Right lobe of liver (tissue), 6 donors: Measurements from ENCODE around the gene LIN28B. TPM values are rescaled to one million over a fixed set of nuclear protein-coding genes. Genes with fewer than 3 reads are reported as not detected.

Source experiments
- ATAC-seq, 4 donors: fragments of 200-7000 bp; cut with Tn5 transposase; one replicate each; pipeline ENCODE4 v1.9.1; 2020; ENCODE audit warnings: mild to moderate bottlenecking in 4 of 4, moderate library complexity in 4 of 4
- DNase-seq, 3 donors: peaks; one replicate each; pipeline ENCODE4 v3.0.0-alpha.2; 2020
- H3K27ac ChIP-seq, 3 donors: fragments of 200-600 bp; one replicate each; pipeline ENCODE4 v1.8.0; 2022
- H3K27me3 ChIP-seq, 2 donors: fragments of 200-600 bp; one replicate each; pipeline ENCODE4 v1.8.0; 2022
- H3K36me3 ChIP-seq, 4 donors: fragments of 200-600 bp; sonication (generic) in 1 of 4; one replicate each; pipeline versions ENCODE4 v1.5.1 to v1.8.0; 2017 to 2022; ENCODE audit warnings: control low read depth in 1 of 4
- H3K4me1 ChIP-seq, 4 donors: fragments of 200-600 bp; sonication (generic) in 1 of 4; one replicate each; pipeline versions ENCODE4 v1.5.1 to v1.8.0; 2017 to 2022; ENCODE audit warnings: control low read depth in 1 of 4
- H3K4me3 ChIP-seq, 3 donors: fragments of 200-600 bp; one replicate each; pipeline ENCODE4 v1.8.0; 2022
- H3K9me3 ChIP-seq, 4 donors: fragments of 200-600 bp; sonication (generic) in 1 of 4; one replicate each; pipeline versions ENCODE4 v1.5.1 to v1.8.0; 2017 to 2022; ENCODE audit warnings: control low read depth in 1 of 4
- POLR2A ChIP-seq: fragments of 450-650 bp; IDR thresholded peaks from one replicate; pipeline ENCODE4 v1.6.1; 2017; ENCODE audit warnings: antibody characterized with exemption, mild to moderate bottlenecking
- WGBS: methylation state at CpG from one replicate; pipeline ENCODE4 v1.1.6; 2018; ENCODE audit warnings: low coverage, low lambda C conversion rate; ENCODE audit not compliant: insufficient coverage; ENCODE audit errors: missing lambda C conversion rate; 5-methylcytosine and 5-hydroxymethylcytosine counted together
- intact Hi-C, 2 donors: fragments of 100-400 bp; cut with DNase I; formaldehyde crosslinking; loops; one replicate each; pipeline versions ENCODE4 v1.11.2 to v1.14.1; 2022
- total RNA-seq, 6 experiments: library from RNA; depleted of rRNA in 2 of 6; stranded (reverse); fragments of >200 nt in 2 of 6; fragmentation: NEBNext Ultra II Directional in 3 of 6; extraction: Animal tissue kit (Norgen Biotek cat#: 25700) in 3 of 6; gene quantifications; one replicate each; pipeline versions ENCODE4 v1.1.0 to v1.2.4, GENCODE V29; 2016 to 2023
- TF ChIP-seq, protein P1 (sequence below), 4 donors: fragments of 200-600 bp in 3 of 4; fragments of 450-650 bp in 1 of 4; IDR thresholded peaks; one replicate each; pipeline versions ENCODE4 v1.5.1 to v1.8.0; 2016 to 2022; ENCODE audit warnings: antibody characterized with exemption in 4 of 4, mild to moderate bottlenecking in 2 of 4
- donor health status: DM: no; HTN: yes; CAD: no.
- donor health status: DM: no; HTN: no; CAD: no.
- donor health status: DM: no; HTN: no; CAD: no.
- donor health status: DM: no; HTN: yes; CAD: no.
- donor health status: DM: no; HTN: yes; CAD: no.

The LIN28B gene
- total RNA-seq, 6 experiments from 2014 or later: not detected

DNA sequence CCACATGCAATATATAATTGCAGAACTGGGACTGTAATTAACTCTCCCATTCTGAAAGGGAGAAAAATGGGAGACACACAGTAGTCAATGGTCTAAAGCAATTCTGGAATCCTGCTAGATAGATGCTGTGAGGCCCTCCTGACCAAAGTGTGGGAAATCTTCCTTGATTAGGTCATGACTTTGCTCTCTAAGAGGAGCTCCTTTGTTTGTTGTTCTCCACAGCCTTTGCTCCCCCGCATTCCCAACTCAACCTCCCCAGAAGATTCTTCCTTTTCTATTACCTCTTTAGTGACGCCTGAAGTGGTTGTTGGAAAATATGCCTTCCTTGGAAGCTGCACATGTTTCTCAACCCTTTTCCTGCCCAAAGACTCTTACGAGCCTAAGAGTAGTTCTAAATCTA is 28.8 kb upstream of the LIN28B start:
- WGBS: 60% methylated on average over 3 of the region's 3 CpGs
- no peak for ATAC-seq
- Histone ChIP-seq H3K27ac (no peak overlapping the region), H3K27me3 (no peaks in the 10 kb centered on the region), H3K4me3 (no peak overlapping the region), H3K4me1 (no peaks in the 10 kb centered on the region), H3K9me3 (no peaks in the 10 kb centered on the region), H3K36me3 (no peaks in the 10 kb centered on the region)
- no peak for TF ChIP-seq POLR2A
- TF ChIP-seq, protein P1, sequence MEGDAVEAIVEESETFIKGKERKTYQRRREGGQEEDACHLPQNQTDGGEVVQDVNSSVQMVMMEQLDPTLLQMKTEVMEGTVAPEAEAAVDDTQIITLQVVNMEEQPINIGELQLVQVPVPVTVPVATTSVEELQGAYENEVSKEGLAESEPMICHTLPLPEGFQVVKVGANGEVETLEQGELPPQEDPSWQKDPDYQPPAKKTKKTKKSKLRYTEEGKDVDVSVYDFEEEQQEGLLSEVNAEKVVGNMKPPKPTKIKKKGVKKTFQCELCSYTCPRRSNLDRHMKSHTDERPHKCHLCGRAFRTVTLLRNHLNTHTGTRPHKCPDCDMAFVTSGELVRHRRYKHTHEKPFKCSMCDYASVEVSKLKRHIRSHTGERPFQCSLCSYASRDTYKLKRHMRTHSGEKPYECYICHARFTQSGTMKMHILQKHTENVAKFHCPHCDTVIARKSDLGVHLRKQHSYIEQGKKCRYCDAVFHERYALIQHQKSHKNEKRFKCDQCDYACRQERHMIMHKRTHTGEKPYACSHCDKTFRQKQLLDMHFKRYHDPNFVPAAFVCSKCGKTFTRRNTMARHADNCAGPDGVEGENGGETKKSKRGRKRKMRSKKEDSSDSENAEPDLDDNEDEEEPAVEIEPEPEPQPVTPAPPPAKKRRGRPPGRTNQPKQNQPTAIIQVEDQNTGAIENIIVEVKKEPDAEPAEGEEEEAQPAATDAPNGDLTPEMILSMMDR (IDR thresholded peaks at IDR 0.05): no peak
- intact Hi-C loops: no loop called here
- DNase-seq: no peak

DNA sequence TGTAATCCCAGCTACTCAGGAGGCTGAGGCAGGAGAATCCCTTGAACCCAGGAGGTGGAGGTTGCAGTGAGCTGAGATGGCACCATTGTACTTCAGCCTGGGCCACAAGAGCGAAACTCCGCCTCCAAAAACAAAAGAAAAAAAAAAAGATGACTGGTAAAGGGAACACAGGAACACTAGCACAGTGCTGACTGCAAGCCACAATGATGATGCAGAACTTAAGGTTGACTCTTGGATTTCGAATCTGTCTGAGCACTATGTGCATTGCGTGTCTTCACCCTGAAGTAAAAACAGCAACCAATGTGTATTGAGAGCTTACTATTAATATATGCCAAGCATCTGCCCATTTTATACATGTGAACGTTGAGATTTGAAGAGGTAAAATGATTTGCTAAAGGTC is 27.6 kb upstream of the LIN28B start:
- no peak overlapping the region for H3K27ac ChIP-seq
- DNase-seq (no peak), ATAC-seq (no peak)
- no peak for TF ChIP-seq POLR2A
- TF ChIP-seq, protein P1 (IDR thresholded peaks at IDR 0.05): no peak
- H3K4me3 ChIP-seq: no peak overlapping the region
- H3K36me3 ChIP-seq: no peaks in the 10 kb centered on the region
- no peaks in the 10 kb centered on the region for H3K4me1 ChIP-seq
- no peaks in the 10 kb centered on the region for H3K9me3 ChIP-seq
- WGBS: 48% methylated on average over 5 of the region's 5 CpGs
- H3K27me3 ChIP-seq: no peaks in the 10 kb centered on the region
- intact Hi-C loops: no loop called here

DNA sequence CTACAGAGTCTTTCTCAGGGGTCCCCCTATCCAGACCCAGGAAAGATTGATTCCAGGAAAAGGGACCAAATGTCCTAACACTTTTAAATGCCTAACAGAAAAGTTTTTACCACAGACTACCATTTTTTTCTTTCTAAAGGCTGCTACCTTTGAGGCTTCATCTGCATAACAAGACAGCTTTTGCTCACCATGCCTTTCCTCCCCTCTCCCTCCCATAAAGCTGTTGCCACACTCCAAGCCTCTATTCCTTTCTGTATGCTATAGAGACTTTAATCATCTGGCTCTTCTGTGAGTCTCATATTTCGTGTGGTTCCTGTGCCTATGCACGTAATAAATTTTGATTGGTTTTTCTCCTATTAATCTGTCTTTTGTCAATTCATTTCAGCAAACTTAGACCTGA is 26.0 kb upstream of the LIN28B start:
- Histone ChIP-seq H3K9me3 (no peaks in the 10 kb centered on the region), H3K4me1 (no peaks in the 10 kb centered on the region), H3K27ac (no peak overlapping the region), H3K36me3 (no peaks in the 10 kb centered on the region), H3K27me3 (no peaks in the 10 kb centered on the region), H3K4me3 (no peak overlapping the region)
- intact Hi-C loops: no loop called here
- ATAC-seq (no peak), DNase-seq (no peak)
- TF ChIP-seq POLR2A: no peak
- TF ChIP-seq, protein P1 (IDR thresholded peaks at IDR 0.05): no peak
- WGBS: 45% methylated on average over 2 of the region's 2 CpGs

DNA sequence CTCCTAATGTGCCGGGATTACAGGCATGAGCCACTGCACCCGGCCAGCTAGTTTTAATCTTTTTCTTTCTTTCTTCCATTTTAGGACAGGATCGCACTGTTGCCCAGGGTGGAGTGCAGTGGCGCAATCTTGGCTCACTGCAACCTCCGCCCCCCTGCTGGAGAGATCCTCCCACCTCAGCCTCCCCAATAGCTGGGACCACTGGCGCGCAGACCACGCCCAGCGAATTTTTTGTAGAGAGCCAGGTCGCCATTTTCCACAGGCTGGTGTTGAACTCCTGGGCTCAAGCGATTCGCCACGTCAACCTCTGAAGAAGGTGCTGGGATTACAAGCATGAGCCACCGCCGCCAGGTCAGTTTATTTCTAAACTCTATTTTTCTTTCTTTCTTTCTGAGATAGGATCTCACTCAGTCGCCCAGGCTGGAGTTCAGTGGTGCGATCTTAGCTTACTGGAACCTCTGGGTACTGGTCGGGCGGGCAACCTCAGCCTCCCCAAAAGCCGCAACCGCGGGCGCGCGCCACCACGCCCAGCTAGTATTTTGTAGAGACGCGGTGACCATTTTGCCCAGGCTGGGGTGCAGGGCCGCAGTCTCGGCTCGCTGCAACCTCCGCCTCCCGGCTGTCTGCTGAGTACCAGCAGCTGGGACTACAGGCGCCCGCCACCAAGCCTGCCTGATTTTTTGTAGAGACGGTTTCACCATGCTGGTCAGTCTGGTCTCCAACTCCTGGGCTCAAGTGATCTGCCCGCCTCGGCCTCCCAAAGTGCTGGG is 20.0 kb upstream of the LIN28B start:
- Histone ChIP-seq H3K4me3 (no peak overlapping the region), H3K27ac (no peak overlapping the region), H3K4me1 (peaks cover 0 to 3% (median 0%) of the 10 kb centered on the region in 4 donors), H3K36me3 (no peaks in the 10 kb centered on the region), H3K27me3 (peaks cover 5 to 8% of the 10 kb centered on the region in 2 donors), H3K9me3 (no peaks in the 10 kb centered on the region)
- no peak for DNase-seq
- TF ChIP-seq, protein P1 (IDR thresholded peaks at IDR 0.05): no peak
- no peak for TF ChIP-seq POLR2A
- 89% methylated on average over 32 of the region's 38 CpGs for WGBS
- ATAC-seq: no peak
- intact Hi-C loops: no loop called here
